HG02610 (cell line): Measurements from ENCODE around the gene SLC27A6.
"Not testable (repeated sequence)": the region's sequence is repeated elsewhere in the genome, so short reads cannot be mapped to it uniquely, and the experiment has no call there.

Source experiments
- ATAC-seq: cut with Tn5 transposase; IDR thresholded peaks from one replicate; pipeline ENCODE4 v1.9.1; 2021; ENCODE audit warnings: mild to moderate bottlenecking, moderate library complexity; ENCODE audit not compliant: unreplicated experiment

The SLC27A6 gene

DNA sequence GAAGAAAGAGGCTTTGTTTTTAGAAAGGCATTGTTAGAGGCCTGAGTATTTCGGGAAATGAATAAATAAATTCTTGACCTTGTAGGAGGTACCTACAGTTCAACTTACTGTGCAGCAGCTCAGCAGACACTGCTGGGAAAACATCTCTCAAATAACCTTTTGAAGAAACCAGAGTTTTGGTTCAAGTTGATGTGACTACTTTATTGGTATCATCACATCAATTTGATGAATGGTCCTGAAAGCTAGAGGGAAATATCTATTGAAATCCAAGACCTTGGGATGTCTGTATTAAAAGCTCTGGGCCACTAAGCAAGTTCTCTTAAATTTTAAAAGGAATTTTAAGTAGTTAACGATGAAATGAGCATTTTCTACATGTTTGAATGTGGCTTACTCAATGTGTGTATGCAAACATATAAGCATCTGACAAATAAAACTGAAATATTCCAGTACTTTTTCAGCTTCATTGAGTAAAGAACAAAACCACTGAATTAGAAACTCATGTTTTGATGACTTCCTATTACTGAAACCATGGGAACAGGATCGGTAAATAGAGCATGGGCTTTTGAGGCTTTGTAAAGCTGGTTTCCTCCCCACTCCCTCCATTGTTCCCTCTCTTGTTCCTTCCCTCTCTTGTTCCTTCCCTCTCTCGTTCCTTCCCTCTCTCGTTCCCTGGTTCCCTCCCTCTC, 36.7 kb downstream of the SLC27A6 start:
- ATAC-seq: no peak

DNA sequence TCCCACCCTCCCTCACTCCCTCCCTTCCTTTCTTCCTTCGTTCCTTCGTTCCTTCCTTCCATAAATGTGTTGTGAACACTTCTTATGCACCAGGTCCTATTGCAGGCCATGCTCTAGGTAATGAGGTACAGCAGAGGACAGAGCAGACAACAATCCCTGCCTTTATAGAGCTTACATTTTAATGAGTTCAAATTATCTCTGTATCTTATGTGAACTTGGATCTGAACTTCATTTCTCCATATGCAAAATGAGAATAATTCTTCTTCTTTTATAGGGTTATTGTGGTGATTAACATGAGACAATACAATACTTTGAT, 37.2 kb downstream of the SLC27A6 start:
- no peak for ATAC-seq

DNA sequence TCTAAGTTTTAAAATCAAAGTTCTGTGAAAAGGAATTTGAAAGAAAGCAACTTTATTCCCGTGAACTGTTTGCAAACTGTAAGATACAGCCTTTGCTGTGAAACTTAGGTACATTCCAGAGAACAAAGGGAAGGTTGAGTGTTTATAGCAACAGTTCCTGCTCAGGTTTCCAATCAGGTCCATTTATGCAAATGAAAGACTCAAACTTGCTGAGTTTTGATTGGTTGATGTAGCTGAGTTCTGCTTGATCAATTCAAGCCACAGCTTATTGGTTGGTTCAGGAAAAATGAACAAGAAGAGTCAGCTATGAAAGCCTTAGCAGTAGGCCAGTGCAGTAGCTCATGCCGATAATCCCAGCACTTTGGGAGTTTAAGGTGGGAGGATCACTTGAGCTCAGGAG, 37.9 kb downstream of the SLC27A6 start:
- ATAC-seq: no peak

DNA sequence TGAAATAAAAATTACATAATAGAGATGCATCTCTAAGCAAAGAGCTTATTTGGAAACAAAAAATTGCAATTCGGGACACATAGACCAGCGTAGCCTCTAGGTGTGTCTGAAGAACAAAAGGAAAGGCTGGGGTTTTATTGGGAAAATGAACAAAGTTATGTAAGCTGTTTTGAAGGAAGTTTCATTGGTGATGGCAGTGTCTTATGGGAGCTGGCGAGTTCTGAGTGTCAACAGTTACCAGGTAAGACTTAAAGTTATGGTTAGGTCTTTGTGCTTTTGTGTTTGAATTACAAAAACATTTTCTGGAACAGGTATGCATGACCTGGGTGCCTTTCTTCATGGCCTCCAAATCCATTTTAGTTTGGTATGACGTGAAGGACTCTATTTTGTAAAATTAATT, 48.9 kb downstream of the SLC27A6 start:
- ATAC-seq: no peak

DNA sequence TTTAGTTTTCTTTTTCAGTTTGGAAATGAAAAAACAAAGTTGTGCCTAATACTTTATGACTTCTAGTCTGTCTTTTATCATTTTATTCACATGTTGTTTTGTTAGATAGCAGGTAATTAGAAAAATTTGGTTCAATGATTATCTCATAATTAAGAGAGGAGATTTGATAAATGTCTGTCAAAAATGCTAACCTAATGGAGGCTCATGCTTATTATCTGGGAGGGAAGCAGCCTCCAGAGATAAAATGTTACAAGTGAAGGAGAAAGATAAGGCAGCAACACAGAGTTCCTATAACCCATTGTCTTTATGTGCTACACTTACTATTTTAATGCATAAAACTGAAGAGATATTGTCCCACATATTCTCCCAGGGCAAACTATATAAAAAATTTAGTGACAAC, 53.5 kb downstream of the SLC27A6 start:
- ATAC-seq: no peak

DNA sequence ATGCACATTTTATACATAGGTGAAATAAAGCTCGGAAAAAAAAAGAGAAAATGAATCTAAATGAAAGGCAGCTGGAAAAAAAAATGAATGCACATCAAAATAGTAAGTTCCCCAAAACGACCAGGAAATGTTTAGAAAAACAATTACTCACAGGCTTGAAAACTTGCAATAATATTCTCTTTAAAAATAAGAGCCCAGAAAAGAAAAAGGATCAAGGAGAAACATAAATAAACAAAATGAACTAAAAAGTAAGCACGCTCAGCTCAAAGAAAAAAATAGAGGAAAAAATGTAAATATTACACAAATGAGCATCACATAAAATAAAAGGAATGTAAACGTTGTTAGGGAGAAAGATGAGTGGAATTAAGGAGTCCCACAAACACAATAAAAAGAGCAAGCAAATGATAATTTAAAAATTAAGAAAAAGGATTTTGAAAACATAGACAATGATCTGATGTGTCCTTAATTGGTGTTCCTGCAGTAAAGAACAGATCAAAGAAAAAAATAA, 54.2 kb downstream of the SLC27A6 start:
- no peak for ATAC-seq

DNA sequence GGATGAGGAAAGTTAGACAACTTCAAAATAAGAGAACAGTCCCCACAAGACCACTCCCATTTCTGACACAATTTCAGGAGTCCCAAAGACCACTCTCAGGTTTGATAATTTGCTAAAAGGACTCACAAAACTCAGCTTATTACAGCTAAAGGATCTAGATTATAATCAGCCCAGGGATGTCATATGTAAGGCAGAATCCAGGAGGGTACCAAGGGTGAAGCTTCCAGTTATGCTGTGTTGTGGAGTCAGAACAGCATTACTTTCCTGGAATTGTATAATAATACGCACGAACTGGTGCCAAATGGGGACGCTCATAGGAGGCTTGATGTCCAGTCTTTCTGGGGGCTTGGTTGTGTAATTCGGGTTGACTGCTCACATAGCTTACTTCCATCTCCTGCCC, 55.4 kb downstream of the SLC27A6 start:
- ATAC-seq: no peak

DNA sequence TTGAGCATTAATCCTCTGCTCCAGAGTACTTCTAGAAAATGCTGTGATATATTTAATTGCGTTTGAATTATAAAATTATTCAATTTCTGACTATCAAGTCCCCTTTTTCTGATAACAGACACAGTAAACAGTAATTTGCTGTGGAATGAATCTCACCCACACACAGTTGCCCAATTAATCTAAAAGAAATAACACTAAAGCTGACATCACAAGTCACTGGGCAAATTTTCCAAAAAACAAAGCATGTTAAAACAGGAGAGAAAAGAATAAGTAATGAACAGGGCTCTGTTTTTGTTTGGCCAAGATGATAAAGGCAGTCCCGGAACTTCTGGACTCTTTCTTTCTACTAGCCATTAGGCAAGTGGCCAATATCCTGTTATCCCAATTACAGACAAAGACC, 56.5 kb downstream of the SLC27A6 start:
- no peak for ATAC-seq

DNA sequence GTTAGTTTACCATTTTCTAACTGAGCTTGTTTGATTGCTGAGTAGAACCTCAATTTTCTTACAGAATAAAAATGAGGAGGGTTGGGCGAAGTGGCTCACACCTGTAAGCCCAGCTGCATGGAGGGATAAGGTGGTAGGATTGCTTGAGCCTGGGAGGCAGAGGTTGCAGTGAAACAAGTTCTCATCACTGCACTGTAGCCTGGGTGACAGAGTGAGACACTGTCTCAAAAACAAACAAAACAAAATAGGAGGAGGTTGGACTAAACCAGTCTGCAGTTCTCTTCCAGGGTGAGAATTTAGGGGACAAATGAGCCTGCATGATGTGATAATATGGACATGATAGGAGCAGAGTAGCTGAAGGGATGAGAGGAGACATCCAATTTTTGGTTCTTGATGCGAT, 57.3 kb downstream of the SLC27A6 start:
- no peak for ATAC-seq

DNA sequence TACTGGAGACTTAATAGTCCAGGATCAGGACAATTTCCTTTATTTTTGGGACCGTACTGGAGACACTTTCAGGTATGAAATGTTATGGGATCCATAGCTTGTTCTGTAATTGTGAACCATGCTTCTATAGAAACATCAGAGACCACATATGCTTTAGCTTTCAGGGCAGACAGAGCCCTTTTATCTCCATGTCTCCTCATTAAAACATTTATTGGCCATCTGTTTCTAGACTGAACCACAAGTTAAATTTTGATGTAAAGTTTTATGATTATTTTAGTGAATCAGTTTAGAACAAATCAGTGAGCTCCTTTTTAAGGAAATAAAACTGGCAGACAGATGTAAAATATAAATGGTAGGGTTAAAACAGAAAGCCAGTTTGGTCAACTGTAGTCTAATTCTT, 62.0 kb downstream of the SLC27A6 start:
- ATAC-seq: no peak

DNA sequence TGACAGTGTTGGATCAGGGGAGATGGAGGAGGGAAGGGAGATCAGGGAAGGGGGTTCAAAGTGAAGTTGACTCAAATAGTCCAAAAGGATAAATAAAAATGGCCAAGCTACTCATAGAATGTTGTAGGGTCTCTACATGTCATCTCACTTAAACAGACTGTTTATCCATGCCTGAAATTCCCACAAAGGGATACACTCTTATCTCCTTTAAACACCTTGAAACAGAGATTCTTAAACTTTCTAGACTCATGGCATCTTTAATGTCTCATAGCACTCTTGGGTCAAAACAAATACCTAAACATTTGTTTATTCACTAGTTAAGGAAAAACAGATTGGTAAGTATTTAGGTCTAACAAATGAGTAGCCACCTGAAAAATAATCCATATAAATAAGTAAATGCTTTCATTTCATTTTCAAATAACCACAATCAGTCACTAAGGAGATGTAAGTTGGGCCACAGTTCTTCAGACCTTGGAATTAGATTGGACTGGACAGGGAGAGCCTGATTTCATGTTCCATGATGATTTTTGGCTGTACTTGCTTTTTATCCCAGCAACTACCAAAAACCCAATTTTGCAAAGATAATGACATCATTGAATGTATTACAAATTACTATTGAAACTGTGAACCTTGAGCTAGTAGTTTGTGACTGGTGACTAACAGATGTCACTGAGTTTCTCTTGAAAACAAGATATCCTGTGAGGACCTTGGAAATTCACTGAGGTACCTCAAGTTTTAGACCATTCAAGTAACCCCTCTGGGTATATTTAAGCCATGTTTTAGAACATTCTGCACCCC, 66.8 kb downstream of the SLC27A6 start:
- no peak for ATAC-seq

DNA sequence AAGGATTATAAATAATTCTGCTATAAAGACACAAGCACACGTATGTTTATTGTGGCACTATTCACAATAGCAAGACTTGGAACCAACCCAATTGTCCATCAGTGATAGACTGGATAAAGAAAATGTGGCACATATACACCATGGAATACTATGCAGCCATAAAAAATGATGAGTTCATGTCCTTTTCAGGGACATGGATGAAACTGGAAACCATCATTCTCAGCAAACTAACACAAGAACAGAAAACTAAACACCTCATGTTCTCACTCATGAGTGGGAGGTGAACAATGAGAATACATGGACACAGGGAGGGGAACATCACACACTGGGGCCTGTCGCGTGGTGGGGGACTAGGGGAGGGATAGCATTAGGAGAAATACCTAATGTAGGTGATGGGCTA, 71.0 kb downstream of the SLC27A6 start:
- not testable (repeated sequence) for ATAC-seq

DNA sequence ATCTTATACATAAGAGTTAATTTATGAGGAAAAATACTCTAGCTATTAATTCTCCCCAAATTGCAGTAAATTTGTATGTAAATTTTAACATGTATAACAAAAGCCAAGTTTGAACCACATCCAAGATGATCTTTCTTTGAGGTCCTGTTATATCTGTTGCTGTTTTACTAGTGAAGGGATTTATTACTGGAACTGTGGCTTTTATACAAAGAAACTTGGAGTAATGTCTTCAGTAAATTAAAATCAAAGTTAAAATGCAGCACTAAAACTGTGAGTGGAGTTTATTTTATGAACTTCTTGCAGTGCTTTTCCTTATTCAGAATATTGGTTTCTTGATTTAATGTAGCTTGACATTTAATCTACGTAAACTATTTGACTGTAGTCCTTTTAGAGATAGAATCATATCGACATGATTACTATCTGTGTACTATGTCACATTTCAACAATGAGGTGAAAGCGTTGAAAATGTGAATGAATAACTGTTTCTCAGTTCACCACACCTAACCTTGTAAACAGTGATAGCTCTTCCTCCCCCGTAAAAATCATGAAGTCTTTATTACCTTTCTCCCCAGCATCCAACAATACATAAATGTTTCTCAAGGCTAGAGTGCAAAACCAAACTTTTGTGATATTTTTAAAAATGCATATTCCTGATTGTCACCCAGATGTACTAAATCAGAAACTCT, 76.1 kb downstream of the SLC27A6 start:
- no peak for ATAC-seq

DNA sequence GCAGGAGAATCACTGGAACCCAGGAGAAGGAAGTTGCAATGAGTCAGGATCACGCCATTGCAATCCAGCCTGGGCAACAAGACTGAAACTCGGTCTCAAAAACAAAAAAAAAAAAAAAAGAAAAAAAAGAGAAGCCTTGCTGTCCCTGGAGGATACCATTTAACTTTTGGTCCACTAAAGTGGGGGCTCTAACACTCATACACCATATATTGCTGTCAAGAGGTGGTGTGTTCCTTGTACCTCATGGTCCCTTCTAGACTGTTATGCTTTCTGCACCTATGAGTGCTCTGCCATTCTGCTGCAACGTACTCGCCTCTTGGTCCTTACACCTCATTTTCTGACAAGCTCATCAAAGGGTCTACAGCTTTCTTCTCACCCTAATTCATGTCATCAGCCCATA, 77.0 kb downstream of the SLC27A6 start:
- no peak for ATAC-seq

DNA sequence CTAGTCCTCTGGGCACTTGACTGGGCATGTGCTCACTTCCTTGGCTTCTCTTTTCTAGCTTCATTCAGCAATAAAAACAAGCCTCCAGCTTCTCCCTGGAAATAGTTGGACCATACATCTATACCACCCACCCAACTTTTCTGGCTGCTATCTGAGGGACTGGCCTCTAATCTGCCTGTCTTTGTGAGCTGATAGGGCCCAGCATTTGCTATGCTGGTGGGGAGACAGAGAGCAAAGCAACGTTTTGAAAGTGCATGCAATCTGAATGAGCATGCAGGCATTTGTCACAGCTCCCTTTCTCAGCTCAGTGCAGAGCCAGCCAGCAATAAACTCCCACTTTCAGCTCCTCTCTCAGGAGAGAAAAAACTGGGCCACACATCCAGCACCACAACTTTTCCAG, 78.6 kb downstream of the SLC27A6 start:
- ATAC-seq: no peak

DNA sequence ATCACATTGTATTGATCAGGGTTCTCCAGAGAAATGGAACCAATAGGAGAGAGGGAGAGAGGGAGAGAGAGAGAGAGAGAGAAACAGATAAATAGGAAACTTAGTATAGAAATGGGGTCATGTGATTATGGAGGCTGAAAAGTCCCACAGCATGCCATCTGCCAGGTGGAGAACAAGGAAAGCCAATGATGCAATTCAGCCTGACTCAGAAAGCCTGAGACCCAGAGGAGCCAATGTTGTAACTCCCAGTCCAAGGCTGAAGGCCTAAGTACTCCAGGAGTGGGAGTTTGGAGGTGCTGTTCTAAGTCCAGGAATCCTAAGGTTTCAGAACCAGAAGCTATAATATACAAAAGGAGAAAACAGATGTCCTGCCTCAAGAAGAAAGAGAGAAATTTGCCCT, 80.9 kb downstream of the SLC27A6 start:
- no peak for ATAC-seq

DNA sequence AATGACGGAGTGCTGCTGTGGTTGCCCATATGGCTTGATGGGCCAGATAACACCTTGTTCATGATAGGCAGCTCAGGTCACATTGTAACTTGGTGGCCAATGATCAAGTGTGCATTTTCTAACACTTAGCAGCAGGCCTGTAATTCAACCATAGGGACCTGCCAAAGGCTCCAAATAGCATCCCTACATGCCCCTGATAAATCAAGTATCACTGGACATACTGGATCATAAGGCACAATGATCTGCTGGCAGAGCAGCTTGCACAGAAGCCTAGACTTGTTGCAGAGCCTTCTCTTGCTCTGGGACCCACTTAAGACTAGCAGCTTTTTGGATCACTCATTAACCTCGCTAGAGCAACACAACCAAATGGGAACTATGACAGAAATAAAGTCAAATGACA, 83.2 kb downstream of the SLC27A6 start:
- no peak for ATAC-seq

DNA sequence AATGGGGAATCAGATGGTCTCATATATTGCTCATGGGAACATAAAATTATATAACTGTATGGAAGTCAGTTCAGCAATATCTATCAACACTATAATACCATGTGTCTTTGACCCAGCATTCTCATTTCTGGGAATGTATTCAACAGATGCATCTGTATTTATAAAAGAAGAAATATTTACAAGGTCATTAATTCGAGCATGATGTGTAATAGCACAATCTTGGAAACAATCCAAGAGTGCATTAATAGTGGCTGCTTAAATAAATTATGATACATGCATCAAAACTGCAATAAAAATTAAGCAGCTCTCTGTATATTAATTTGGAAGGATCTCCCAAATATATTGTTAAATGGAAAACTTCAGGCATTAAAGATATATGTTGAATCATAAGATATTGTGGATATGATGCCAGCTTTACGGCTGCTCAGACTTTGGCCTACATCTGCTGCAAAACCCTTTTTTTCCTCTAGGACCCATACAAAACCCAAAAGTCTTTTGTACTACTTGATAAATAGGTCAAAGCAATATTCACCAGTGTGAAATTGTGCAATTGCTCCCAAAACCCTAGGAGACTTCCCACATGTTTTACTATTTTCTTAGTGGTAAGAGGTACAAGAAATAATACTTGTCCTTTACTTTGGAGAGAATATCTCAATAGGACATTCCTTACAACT, 84.0 kb downstream of the SLC27A6 start:
- ATAC-seq: no peak

DNA sequence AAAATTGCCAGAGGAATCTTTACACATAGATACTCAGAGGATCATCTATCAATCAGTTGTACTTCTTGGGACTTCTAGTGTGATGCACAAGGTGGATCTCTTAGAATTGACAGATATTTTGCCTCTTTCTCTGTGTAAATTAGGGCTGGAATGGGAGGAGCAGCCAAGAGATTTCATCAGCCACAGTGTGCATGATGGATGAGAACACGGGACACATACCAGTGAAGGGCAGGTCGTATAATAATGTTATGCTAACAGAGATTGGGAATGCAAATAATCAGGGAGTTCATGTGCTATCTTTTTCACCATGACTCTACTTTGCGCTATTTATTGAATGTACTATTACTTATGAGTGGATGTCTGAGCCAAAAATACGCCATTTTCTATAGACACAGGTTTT, 86.0 kb downstream of the SLC27A6 start:
- ATAC-seq: no peak

DNA sequence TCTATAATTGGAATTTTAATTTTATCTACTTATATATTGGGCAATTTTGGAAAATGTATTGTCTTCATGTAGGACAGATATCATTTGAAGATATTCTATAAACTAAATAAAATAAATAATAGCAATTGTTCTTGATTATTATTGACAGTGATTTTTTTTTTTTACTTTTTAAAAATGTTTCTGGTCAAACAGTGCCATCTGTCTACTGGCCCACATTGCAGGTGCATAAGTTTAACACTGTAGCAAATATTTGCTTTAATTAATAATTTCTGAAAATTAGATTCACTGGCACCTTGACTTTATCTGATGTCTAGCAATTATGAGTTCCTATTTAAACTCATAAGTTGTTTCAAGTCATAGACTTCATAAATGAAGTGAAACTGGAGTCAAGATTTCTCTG, 88.2 kb downstream of the SLC27A6 start:
- no peak for ATAC-seq

DNA sequence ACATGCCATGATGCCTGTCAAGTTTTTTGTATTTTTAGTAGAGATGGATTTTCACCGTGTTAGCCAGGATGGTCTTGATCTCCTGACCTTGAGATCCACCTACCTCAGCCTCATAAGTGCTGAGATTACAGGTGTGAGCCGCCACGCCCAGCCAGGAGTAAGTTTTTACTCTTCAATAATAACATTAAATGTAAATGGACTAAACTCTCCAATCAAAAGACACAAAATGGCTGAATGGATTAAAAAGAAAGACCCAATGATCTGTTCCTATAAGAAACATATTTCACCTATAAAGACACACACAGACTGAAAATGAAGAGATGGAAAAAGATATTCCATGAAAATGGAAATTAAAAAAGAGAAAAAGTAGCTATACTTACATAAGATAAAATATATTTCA, 92.0 kb downstream of the SLC27A6 start:
- no peak for ATAC-seq

DNA sequence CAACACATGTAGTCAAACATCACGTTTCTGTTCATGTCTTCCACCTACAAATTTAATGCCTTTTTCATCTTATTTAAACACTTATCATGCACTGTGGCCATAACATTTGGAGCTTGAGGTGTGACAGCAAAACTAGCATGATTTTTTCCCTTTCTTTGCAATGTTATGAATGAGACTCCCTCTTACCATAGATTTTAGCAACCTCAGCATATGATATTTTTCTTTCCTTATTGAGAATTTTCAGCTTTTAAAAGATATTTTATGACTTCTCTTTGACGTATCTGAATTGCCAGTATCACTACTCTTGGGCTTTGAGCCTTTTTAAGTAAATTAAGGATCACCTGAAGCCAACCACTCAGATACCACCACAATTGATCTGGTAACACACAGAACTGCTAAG, 96.6 kb downstream of the SLC27A6 start:
- no peak for ATAC-seq
